Panc1 (cell line): ENCODE results near the gene WDR70. TPM values are rescaled to one million over a fixed set of nuclear protein-coding genes. Genes with fewer than 3 reads are reported as not detected.
A peak's percentile ranks its signal among the peaks of the same experiment; 100 is the strongest.
"Not testable (repeated sequence)": the region's sequence is repeated elsewhere in the genome, so short reads cannot be mapped to it uniquely, and the experiment has no call there.

Source experiments
- ATAC-seq: fragments of 200-7000 bp; cut with Tn5 transposase; 2 replicates; pipeline ENCODE4 v1.9.1; 2020; ENCODE audit warnings: mild to moderate bottlenecking, moderate library complexity
- BruUV-seq: library from RNA; stranded (reverse); fragments of 400-500 nt; replicated peaks from 2 replicates; lab custom pipeline; 2021; lab: Mats Ljungman, UMichigan
- CTCF ChIA-PET: fragments of 300-600 bp; sonication (Branson Sonifier 250); formaldehyde crosslinking; loops from one replicate; lab custom pipeline; 2022; ENCODE audit warnings: antibody characterized with exemption; lab: Charles Lee
- POLR2A ChIA-PET: fragments of 300-600 bp; sonication (Branson Sonifier 250); formaldehyde crosslinking; loops from one replicate; lab custom pipeline; 2022; ENCODE audit warnings: antibody characterized with exemption; lab: Charles Lee
- DNase-seq: peaks from one replicate; pipeline ENCODE4 v3.0.0-alpha.2; 2010; ENCODE audit warnings: low read depth, low spot score
- H3K27ac ChIP-seq: 2 replicates; pipeline ENCODE4 v1.5.1; 2011; ENCODE audit warnings: mild to moderate bottlenecking, low read length, inconsistent platforms
- H3K27me3 ChIP-seq: fragments of 200-500 bp; sonication (Bioruptor generic); 2 replicates; pipeline ENCODE4 v1.6.0; 2014; ENCODE audit warnings: low read length, inconsistent platforms; ENCODE audit not compliant: control insufficient read depth, insufficient read depth
- H3K36me3 ChIP-seq: fragments of 200-500 bp; sonication (Bioruptor generic); 2 replicates; pipeline ENCODE4 v1.5.1; 2014; ENCODE audit warnings: inconsistent platforms, mild to moderate bottlenecking, low read length, moderate library complexity; ENCODE audit not compliant: control insufficient read depth, insufficient read depth
- H3K4me1 ChIP-seq: 2 replicates; pipeline ENCODE4 v1.5.1; 2011; ENCODE audit warnings: inconsistent platforms, mild to moderate bottlenecking, low read length, moderate library complexity; ENCODE audit not compliant: control insufficient read depth, insufficient read depth
- H3K4me3 ChIP-seq, 2 experiments: 2 replicates each; pipeline ENCODE4 v1.5.1; 2011 to 2012; ENCODE audit warnings: low read depth in 2 of 2, low read length in 2 of 2, mild to moderate bottlenecking in 2 of 2, inconsistent platforms in 1 of 2, moderate library complexity in 1 of 2
- H3K9me3 ChIP-seq: fragments of 200-500 bp; sonication (Bioruptor generic); 2 replicates; pipeline ENCODE4 v1.5.1; 2014; ENCODE audit warnings: low read depth, mild to moderate bottlenecking, inconsistent platforms, low read length, moderate library complexity; ENCODE audit not compliant: control insufficient read depth, insufficient read depth
- POLR2AphosphoS5 ChIP-seq: IDR thresholded peaks from 2 replicates; pipeline ENCODE4 v1.6.1; 2012; ENCODE audit warnings: mild to moderate bottlenecking, low read depth, low read length, moderate library complexity
- SIN3A ChIP-seq: IDR thresholded peaks from 2 replicates; pipeline ENCODE4 v1.6.1; 2012; ENCODE audit warnings: low read depth, mild to moderate bottlenecking, low read length, moderate library complexity, borderline replicate concordance; ENCODE audit not compliant: insufficient read depth
- TCF7L2 ChIP-seq: IDR thresholded peaks from 2 replicates; pipeline ENCODE4 v1.6.1; 2011; ENCODE audit warnings: mild to moderate bottlenecking, low read depth, low read length, inconsistent platforms
- in situ Hi-C: cut with HindIII; loops from 2 replicates; pipeline ENCODE4 v1.10.0; 2016; ENCODE audit warnings: low sequenced_read_pairs, low pct_unique_long_range_greater_than_20kb
- intact Hi-C: fragments of 100-400 bp; cut with micrococcal nuclease; formaldehyde crosslinking; loops from one replicate; pipeline ENCODE4 v1.10.0; 2022; ENCODE audit not compliant: unreplicated experiment
- total RNA-seq: library from RNA; stranded (reverse); gene quantifications from one replicate; pipeline ENCODE4 v1.2.1, GENCODE V29; 2021; ENCODE audit not compliant: unreplicated experiment
- TF ChIP-seq, protein P1 (sequence below): fragments of 450-650 bp; IDR thresholded peaks from 2 replicates; pipeline ENCODE4 v1.5.1; 2017; ENCODE audit warnings: mild to moderate bottlenecking
- TF ChIP-seq, protein P2 (sequence below), 2 experiments: IDR thresholded peaks; 2 replicates each; pipeline ENCODE4 v1.6.1; 2011 to 2012; ENCODE audit warnings: low read depth in 2 of 2, control low read depth in 1 of 2, low read length in 1 of 2, mild to moderate bottlenecking in 1 of 2, moderate library complexity in 1 of 2; ENCODE audit not compliant: insufficient read depth in 1 of 2

The WDR70 gene
- total RNA-seq, 1 experiment from 2014 or later = 29.5 TPM

DNA sequence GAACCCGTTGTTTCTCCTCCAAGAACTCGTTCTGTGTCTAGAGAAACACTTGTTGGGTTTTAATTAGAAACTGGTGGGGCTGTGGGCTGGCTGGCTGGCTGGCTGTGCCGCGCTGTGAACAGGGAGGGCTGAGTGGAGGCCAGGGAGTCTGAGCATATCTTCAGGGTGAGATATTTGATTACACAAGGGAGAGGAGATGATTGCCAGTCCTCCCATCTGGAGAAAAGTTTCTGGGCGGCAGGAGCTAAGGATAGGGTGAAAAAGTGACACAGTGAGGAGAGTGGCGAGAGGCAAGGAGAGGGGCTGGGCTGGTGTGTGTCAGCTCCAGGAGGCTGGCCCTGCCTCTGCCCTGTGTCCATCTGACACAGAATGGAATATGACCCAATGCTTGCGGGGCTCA is 397.7 kb downstream of the WDR70 start:
- no peak overlapping the region for H3K4me3 ChIP-seq
- CTCF ChIA-PET = interaction anchor here (0.7 kb wide), 1 partner anchor 363 kb away, joined by 3 read pairs; no protein-coding TSS in a partner anchor
- H3K27me3 ChIP-seq = no peaks in the 10 kb centered on the region
- no peaks in the 10 kb centered on the region for H3K36me3 ChIP-seq
- H3K4me1 ChIP-seq = no peaks in the 10 kb centered on the region
- intact Hi-C loops (loop anchor here (10.0 kb wide), 1 partner anchor 408 kb away; no protein-coding TSS in a partner anchor), in situ Hi-C loops (no loop called here)
- POLR2A ChIA-PET = no interaction called here
- no peak overlapping the region for H3K27ac ChIP-seq
- H3K9me3 ChIP-seq = no peaks in the 10 kb centered on the region
- no TSS peak for BruUV-seq
- ATAC-seq = 0 out of 2 replicates have a peak, but pooled peaks have one; percentile 45
- DNase-seq = no peak
- TF ChIP-seq SIN3A (no peak), POLR2AphosphoS5 (no peak), TCF7L2 (no peak)
- TF ChIP-seq, protein P1, sequence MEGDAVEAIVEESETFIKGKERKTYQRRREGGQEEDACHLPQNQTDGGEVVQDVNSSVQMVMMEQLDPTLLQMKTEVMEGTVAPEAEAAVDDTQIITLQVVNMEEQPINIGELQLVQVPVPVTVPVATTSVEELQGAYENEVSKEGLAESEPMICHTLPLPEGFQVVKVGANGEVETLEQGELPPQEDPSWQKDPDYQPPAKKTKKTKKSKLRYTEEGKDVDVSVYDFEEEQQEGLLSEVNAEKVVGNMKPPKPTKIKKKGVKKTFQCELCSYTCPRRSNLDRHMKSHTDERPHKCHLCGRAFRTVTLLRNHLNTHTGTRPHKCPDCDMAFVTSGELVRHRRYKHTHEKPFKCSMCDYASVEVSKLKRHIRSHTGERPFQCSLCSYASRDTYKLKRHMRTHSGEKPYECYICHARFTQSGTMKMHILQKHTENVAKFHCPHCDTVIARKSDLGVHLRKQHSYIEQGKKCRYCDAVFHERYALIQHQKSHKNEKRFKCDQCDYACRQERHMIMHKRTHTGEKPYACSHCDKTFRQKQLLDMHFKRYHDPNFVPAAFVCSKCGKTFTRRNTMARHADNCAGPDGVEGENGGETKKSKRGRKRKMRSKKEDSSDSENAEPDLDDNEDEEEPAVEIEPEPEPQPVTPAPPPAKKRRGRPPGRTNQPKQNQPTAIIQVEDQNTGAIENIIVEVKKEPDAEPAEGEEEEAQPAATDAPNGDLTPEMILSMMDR = no peak
- TF ChIP-seq, protein P2, sequence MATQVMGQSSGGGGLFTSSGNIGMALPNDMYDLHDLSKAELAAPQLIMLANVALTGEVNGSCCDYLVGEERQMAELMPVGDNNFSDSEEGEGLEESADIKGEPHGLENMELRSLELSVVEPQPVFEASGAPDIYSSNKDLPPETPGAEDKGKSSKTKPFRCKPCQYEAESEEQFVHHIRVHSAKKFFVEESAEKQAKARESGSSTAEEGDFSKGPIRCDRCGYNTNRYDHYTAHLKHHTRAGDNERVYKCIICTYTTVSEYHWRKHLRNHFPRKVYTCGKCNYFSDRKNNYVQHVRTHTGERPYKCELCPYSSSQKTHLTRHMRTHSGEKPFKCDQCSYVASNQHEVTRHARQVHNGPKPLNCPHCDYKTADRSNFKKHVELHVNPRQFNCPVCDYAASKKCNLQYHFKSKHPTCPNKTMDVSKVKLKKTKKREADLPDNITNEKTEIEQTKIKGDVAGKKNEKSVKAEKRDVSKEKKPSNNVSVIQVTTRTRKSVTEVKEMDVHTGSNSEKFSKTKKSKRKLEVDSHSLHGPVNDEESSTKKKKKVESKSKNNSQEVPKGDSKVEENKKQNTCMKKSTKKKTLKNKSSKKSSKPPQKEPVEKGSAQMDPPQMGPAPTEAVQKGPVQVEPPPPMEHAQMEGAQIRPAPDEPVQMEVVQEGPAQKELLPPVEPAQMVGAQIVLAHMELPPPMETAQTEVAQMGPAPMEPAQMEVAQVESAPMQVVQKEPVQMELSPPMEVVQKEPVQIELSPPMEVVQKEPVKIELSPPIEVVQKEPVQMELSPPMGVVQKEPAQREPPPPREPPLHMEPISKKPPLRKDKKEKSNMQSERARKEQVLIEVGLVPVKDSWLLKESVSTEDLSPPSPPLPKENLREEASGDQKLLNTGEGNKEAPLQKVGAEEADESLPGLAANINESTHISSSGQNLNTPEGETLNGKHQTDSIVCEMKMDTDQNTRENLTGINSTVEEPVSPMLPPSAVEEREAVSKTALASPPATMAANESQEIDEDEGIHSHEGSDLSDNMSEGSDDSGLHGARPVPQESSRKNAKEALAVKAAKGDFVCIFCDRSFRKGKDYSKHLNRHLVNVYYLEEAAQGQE (IDR thresholded peaks at IDR 0.05; ENCODE audit: insufficient read depth in 1 of 2, low read depth in 2 of 2, low read length in 1 of 2) = no peak

DNA sequence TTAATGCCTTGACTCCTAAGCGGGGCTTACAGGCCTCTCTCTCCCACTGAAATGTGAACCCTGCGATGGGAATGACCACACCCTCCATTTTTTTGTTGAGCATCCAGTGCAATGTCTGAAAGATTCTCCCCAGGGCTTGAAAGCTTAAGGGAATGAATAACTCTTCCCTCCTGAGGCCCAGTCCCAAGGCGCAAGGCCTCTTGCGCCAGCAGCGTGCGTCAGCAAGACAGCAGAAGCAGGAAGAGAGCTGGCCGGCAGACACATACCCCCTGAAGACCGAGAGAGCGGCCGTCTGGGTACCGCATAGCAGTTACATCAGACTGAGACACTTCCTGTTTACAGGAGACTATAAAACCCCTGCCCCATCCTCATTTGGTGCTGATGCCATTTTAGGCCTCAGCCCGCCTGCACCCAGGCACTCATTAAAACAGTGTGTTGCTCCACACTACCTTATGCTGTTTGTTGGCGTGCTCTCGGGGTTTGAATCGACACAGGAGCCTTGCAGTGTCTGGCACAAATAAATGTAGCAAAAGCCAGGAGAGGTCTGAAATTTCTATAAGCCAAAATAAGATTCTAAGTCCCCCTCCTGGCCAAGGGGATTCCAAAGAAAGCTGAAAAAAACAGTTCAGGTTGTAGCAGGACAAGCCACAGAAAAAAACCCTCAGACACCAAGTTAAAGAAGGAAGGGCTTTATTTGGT is 398.5 kb downstream of the WDR70 start:
- TF ChIP-seq POLR2AphosphoS5 (no peak), SIN3A (no peak), TCF7L2 (no peak)
- TF ChIP-seq, protein P2 (IDR thresholded peaks at IDR 0.05; ENCODE audit: insufficient read depth in 1 of 2, low read depth in 2 of 2, low read length in 1 of 2) = no peak
- TF ChIP-seq, protein P1 = no peak
- intact Hi-C loops (loop anchor here (10.0 kb wide), 1 partner anchor 407 kb away; no protein-coding TSS in a partner anchor), in situ Hi-C loops (no loop called here)
- Histone ChIP-seq H3K27ac (no peak overlapping the region), H3K27me3 (no peaks in the 10 kb centered on the region), H3K4me3 (no peak overlapping the region), H3K4me1 (no peaks in the 10 kb centered on the region), H3K9me3 (no peaks in the 10 kb centered on the region), H3K36me3 (no peaks in the 10 kb centered on the region)
- CTCF ChIA-PET = interaction anchor here (0.7 kb wide), 1 partner anchor 364 kb away, joined by 3 read pairs; no protein-coding TSS in a partner anchor
- DNase-seq (no peak), ATAC-seq (no peak)
- POLR2A ChIA-PET = no interaction called here
- BruUV-seq = no TSS peak

DNA sequence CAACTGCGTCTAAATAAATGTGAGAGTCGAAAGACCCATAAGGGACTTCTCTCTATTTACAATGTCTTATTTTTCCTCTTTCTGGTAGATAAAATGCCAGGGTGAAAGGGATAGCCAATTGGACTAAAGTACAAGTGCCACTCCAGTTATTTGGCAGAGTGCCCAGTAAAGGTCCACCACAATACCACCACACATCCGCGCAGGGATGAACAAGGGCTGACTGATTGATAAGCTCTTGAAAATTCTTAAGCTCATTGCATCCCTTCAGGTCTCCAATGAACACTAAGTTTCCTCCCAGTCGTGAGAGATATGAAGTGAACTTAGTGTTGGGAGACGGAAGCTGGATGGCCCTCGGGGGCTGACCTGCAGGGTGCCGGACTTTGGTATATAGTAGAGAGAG is 402.3 kb downstream of the WDR70 start:
- CTCF ChIA-PET, in situ Hi-C loops, H3K27ac ChIP-seq, intact Hi-C loops, BruUV-seq, H3K4me3 ChIP-seq, ATAC-seq, H3K4me1 ChIP-seq, H3K36me3 ChIP-seq, POLR2A ChIA-PET, DNase-seq, H3K9me3 ChIP-seq, H3K27me3 ChIP-seq: not testable (repeated sequence)
